K562 (cell line): ENCODE measurements around the gene C3. TPM values are rescaled to one million over a fixed set of nuclear protein-coding genes. Genes with fewer than 3 reads are reported as not detected.

Experiments used
- ATAC-seq: fragments of 200-7000 bp; cut with Tn5 transposase; 3 replicates; pipeline ENCODE4 v1.9.1; 2020; ENCODE audit warnings: moderate library complexity
- BruUV-seq: library from RNA; stranded (reverse); fragments of 400-500 nt; replicated peaks from 2 replicates; lab custom pipeline; 2021; lab: Mats Ljungman, UMichigan
- CTCF ChIA-PET: fragments of 300-600 bp; formaldehyde crosslinking; extraction: SDS; loops from one replicate; lab custom pipeline; 2021; ENCODE audit warnings: low intra/inter-chr PET ratio; lab: Yijun Ruan, JAX
- POLR2A ChIA-PET: fragments of 300-600, 350-650 bp; sonication (Branson Sonifier 250); formaldehyde crosslinking; extraction: SDS; loops from one replicate; lab custom pipeline; 2021; ENCODE audit warnings: antibody characterized with exemption, inconsistent platforms; lab: Yijun Ruan, JAX
- DNase-seq, 4 experiments: peaks; one replicate each; pipeline versions ENCODE4 v3.0.0 to v3.0.0-alpha.2; 2011 to 2018; ENCODE audit warnings: low spot score in 3 of 4, mixed read lengths in 3 of 4; ENCODE audit errors: extremely low read depth in 1 of 4
- FAIRE-seq: peaks from 2 replicates; lab custom pipeline; 2011; peaks lifted over from hg19 to GRCh38; lab: Jason Lieb, UNC
- H2AFZ ChIP-seq: 2 replicates; pipeline ENCODE4 v1.6.0; 2011; ENCODE audit warnings: low read depth, low read length, control low read depth, inconsistent platforms
- H3K27ac ChIP-seq: fragments of 200-600 bp; 3 replicates; pipeline ENCODE4 v1.8.0; 2011; ENCODE audit warnings: low read depth, mild to moderate bottlenecking, control low read depth, inconsistent platforms, low read length, moderate library complexity, mixed read lengths; ENCODE audit errors: extremely low read depth
- H3K27me3 ChIP-seq, 2 experiments: fragments of 300-600 bp in 1 of 2; 2 replicates in 1 of 2; 3 replicates in 1 of 2; pipeline versions ENCODE4 v1.6.0 to v1.8.0; 2011; ENCODE audit warnings: inconsistent platforms in 2 of 2, low read length in 2 of 2, mild to moderate bottlenecking in 1 of 2, mixed read lengths in 1 of 2, moderate library complexity in 1 of 2; ENCODE audit not compliant: control insufficient read depth in 2 of 2, insufficient read depth in 2 of 2
- H3K36me3 ChIP-seq: fragments of 300-600 bp; 3 replicates; pipeline ENCODE4 v1.8.0; 2011; ENCODE audit warnings: mild to moderate bottlenecking, low read length, inconsistent platforms; ENCODE audit not compliant: control insufficient read depth, insufficient read depth
- H3K4me1 ChIP-seq, 2 experiments: fragments of 200-600 bp in 1 of 2; replicated peaks in 1 of 2; 2 replicates in 1 of 2; 3 replicates in 1 of 2; pipeline versions ENCODE4 v1.5.1 to v1.8.0; 2011; ENCODE audit warnings: inconsistent platforms in 2 of 2, low read length in 2 of 2, mild to moderate bottlenecking in 1 of 2, mixed read lengths in 1 of 2, moderate library complexity in 1 of 2; ENCODE audit not compliant: control insufficient read depth in 2 of 2, insufficient read depth in 2 of 2
- H3K4me2 ChIP-seq: 2 replicates; pipeline ENCODE4 v1.6.1; 2011; ENCODE audit warnings: low read length, control low read depth, inconsistent platforms, mixed read lengths; ENCODE audit not compliant: insufficient read depth
- H3K4me3 ChIP-seq: fragments of 200-600 bp; sonication (generic), shearing (Covaris generic); 2 replicates; pipeline ENCODE4 v1.5.1; 2016; ENCODE audit warnings: control low read depth, inconsistent platforms
- H3K79me2 ChIP-seq: fragments of 200-600 bp; 3 replicates; pipeline ENCODE4 v1.8.0; 2011; ENCODE audit warnings: low read length, inconsistent platforms; ENCODE audit not compliant: control insufficient read depth, insufficient read depth
- H3K9ac ChIP-seq, 2 experiments: 2 replicates each; pipeline versions ENCODE4 v1.6.0 to v1.6.1; 2011; ENCODE audit warnings: low read depth in 2 of 2, low read length in 2 of 2, control low read depth in 1 of 2, inconsistent platforms in 1 of 2, mild to moderate bottlenecking in 1 of 2, mixed read lengths in 1 of 2; ENCODE audit not compliant: insufficient read depth in 1 of 2
- H3K9me1 ChIP-seq: one replicate; pipeline ENCODE4 v1.6.0; 2011; ENCODE audit warnings: inconsistent platforms, mild to moderate bottlenecking, low read length, moderate library complexity; ENCODE audit not compliant: control insufficient read depth, insufficient read depth
- H3K9me3 ChIP-seq: replicated peaks from 2 replicates; pipeline ENCODE4 v1.5.1; 2011; ENCODE audit warnings: low read depth, low read length, inconsistent platforms; ENCODE audit not compliant: control insufficient read depth, insufficient read depth
- H4K20me1 ChIP-seq: replicated peaks from 2 replicates; pipeline ENCODE4 v1.6.1; 2011; ENCODE audit warnings: low read length, inconsistent platforms, mixed read lengths; ENCODE audit not compliant: control insufficient read depth, insufficient read depth
- AFF4 ChIP-seq: sonication (generic); formaldehyde crosslinking; IDR thresholded peaks from 2 replicates; pipeline ENCODE4 v1.8.0; 2023; ENCODE audit warnings: mild to moderate bottlenecking, missing genetic modification reagents
- BCL6 ChIP-seq: fragments of 250-450 bp; sonication (Bioruptor Pico); IDR thresholded peaks from 2 replicates; pipeline ENCODE4 v1.4.0; 2020
- BRF1 ChIP-seq: IDR thresholded peaks from 3 replicates; pipeline ENCODE4 v1.6.1; 2011; ENCODE audit warnings: borderline replicate concordance, mild to moderate bottlenecking; ENCODE audit not compliant: insufficient read length; ENCODE audit errors: extremely low read depth
- CHCHD3 ChIP-seq: fragments of 250-450 bp; sonication (Bioruptor Pico); IDR thresholded peaks from 2 replicates; pipeline ENCODE4 v2.1.2; 2022; ENCODE audit warnings: mild to moderate bottlenecking
- GTF2E2 ChIP-seq: fragments of 200-800 bp; sonication (Bioruptor generic); IDR thresholded peaks from 2 replicates; pipeline ENCODE4 v1.6.1; 2016; ENCODE audit warnings: missing genetic modification characterization, missing compliant biosample characterization
- HNRNPL ChIP-seq: fragments of 200-400 bp; formaldehyde crosslinking; IDR thresholded peaks from 2 replicates; pipeline ENCODE4 v1.6.1; 2017; ENCODE audit warnings: low read depth, mild to moderate bottlenecking, low read length
- KLF16 ChIP-seq: IDR thresholded peaks from 2 replicates; pipeline ENCODE4 v1.6.1; 2016; ENCODE audit warnings: antibody characterized with exemption
- MAFG ChIP-seq: fragments of 450-650 bp; conservative IDR thresholded peaks from 2 replicates; pipeline ENCODE4 v1.6.1; 2016; ENCODE audit warnings: missing genetic modification characterization, missing compliant biosample characterization
- MTA3 ChIP-seq: fragments of 450-650 bp; formaldehyde crosslinking; IDR thresholded peaks from 2 replicates; pipeline ENCODE4 v1.6.1; 2017; ENCODE audit warnings: mild to moderate bottlenecking, borderline replicate concordance
- PHF20 ChIP-seq: fragments of 450-650 bp; IDR thresholded peaks from 2 replicates; pipeline ENCODE4 v1.6.1; 2018; ENCODE audit not compliant: partially characterized antibody
- PRMT5 ChIP-seq: sonication (generic); formaldehyde crosslinking; IDR thresholded peaks from 2 replicates; pipeline ENCODE4 v1.5.0; 2020; ENCODE audit warnings: missing genetic modification reagents
- RNF2 ChIP-seq: sonication (generic); IDR thresholded peaks from 2 replicates; pipeline ENCODE4 v1.6.1; 2016
- SP2 ChIP-seq: IDR thresholded peaks from 2 replicates; pipeline ENCODE4 v1.6.1; 2011; ENCODE audit warnings: mild to moderate bottlenecking, low read depth, low read length, moderate library complexity; ENCODE audit not compliant: poor library complexity, severe bottlenecking; ENCODE audit errors: extremely low read depth
- TEAD2 ChIP-seq: fragments of 450-650 bp; IDR thresholded peaks from 2 replicates; pipeline ENCODE4 v1.6.1; 2016; ENCODE audit warnings: missing genetic modification characterization, control low read depth, missing compliant biosample characterization
- U2AF1 ChIP-seq: fragments of 200-400 bp; formaldehyde crosslinking; optimal IDR thresholded peaks from 2 replicates; pipeline ENCODE3; 2017; ENCODE audit warnings: mild to moderate bottlenecking, low read depth, low read length, moderate library complexity
- ZNF280A ChIP-seq: fragments of 450-650 bp; IDR thresholded peaks from 2 replicates; pipeline ENCODE4 v1.6.1; 2018; ENCODE audit warnings: mild to moderate bottlenecking, low read depth; ENCODE audit not compliant: partially characterized antibody
- ZNF584 ChIP-seq: fragments of 200-800 bp; sonication (Bioruptor generic); IDR thresholded peaks from 2 replicates; pipeline ENCODE4 v1.6.1; 2016; ENCODE audit warnings: low read depth, mild to moderate bottlenecking, missing genetic modification characterization, missing compliant biosample characterization
- ZNF764 ChIP-seq: fragments of 250-450 bp; sonication (Bioruptor Pico); IDR thresholded peaks from 2 replicates; pipeline ENCODE4 v1.4.0; 2020; ENCODE audit warnings: low read depth, mild to moderate bottlenecking, moderate library complexity
- WGBS: fragments of 100-300 bp; shearing (Covaris generic); methylation state at CpG from one replicate; pipeline ENCODE4 v1.1.6; 2016; ENCODE audit warnings: low coverage, mixed read lengths; ENCODE audit not compliant: insufficient coverage; ENCODE audit errors: missing lambda C conversion rate; 5-methylcytosine and 5-hydroxymethylcytosine counted together
- in situ Hi-C: fragments of 300-500 bp; cut with MboI; formaldehyde crosslinking; loops from 4 replicates; pipeline ENCODE4 v1.15.0; 2018; ENCODE audit warnings: inconsistent platforms, mixed read lengths
- intact Hi-C: fragments of 100-400 bp; cut with micrococcal nuclease; formaldehyde crosslinking; loops from 2 replicates; pipeline ENCODE4 v1.14.2; 2022
- polyA plus RNA-seq, 8 experiments: library from polyadenylated mRNA; depleted of rRNA in 4 of 8; stranded (reverse) in 5 of 8; unstranded in 3 of 8; fragments of >200 nt; fragmentation: Nextera tagmentation in 2 of 8; fragmentation: Illumina TruSeq in 1 of 8; extraction: Ambion mirVana in 2 of 8; extraction: Trizol in 1 of 8; gene quantifications; 2 replicates each; pipeline versions ENCODE4 v1.2.1 to v1.2.3, GENCODE V29; 2011 to 2014; ENCODE audit warnings: inconsistent platforms in 1 of 8, missing spikeins in 1 of 8
- total RNA-seq, 7 experiments: library from RNA; depleted of rRNA in 6 of 7; stranded (reverse); fragments of >200 nt in 6 of 7; fragmentation: Illumina TruSeq in 2 of 7; extraction: Trizol in 2 of 7; gene quantifications; 2 replicates each; pipeline versions ENCODE4 v1.2.1 to v1.2.3, GENCODE V29; 2011 to 2021; ENCODE audit warnings: low replicate concordance in 1 of 7

Gene C3
- total and polyA plus RNA-seq, 9 of the 15 experiments (the other 6 are each of a cell fraction or from before 2014, with no cell fraction given) = 0.59 to 10.6 (median 2.2) TPM

GRCh38 chr19:6739883-6740588 is 19.6 kb upstream of the C3 start:
- FAIRE-seq = no peak
- Histone ChIP-seq H3K36me3 (peaks cover 44% of the 10 kb centered on the region; the same call in 2 of the 3 replicates), H3K4me1 (peaks cover 30 to 69% of the 10 kb centered on the region in 2 experiments), H3K27ac (peak overlapping the region; percentile 85), H3K27me3 (no peaks in the 10 kb centered on the region), H3K9me1 (no peaks in the 10 kb centered on the region), H3K9me3 (no peaks in the 10 kb centered on the region), H3K9ac (peak overlapping the region; percentile 82 to 97), H4K20me1 (no peaks in the 10 kb centered on the region), H2AFZ (peak overlapping the region; percentile 80), H3K4me2 (peak overlapping the region; percentile 87), H3K4me3 (peak overlapping the region; percentile 87), H3K79me2 (peaks cover 42% of the 10 kb centered on the region)
- CTCF ChIA-PET = interaction anchor here (2.8 kb wide), 1 partner anchor 123 kb away, joined by 16 read pairs; no protein-coding TSS in a partner anchor
- peak; percentile 68 to 85 (median 80) for DNase-seq
- peak; percentile 11; the same call in 2 of the 3 replicates for ATAC-seq
- TSS peak; percentile 74 for BruUV-seq
- in situ Hi-C loops (no loop called here), intact Hi-C loops (loop anchor here (2.0 to 10.0 kb wide), 3 partner anchors 27 to 225 kb away; partner anchors contain the start of gene SH2D3A)
- WGBS = 2% methylated on average over 32 of the region's 34 CpGs
- POLR2A ChIA-PET = interaction anchor here (0.7 kb wide), 1 partner anchor 18 kb away, joined by 3 read pairs; no protein-coding TSS in a partner anchor
- TF ChIP-seq BRF1 (no peak), U2AF1 (no peak), MAFG (tag) (no peak), RNF2 (peak; percentile 20; the same call in 1 of the 2 replicates), KLF16 (no peak), TEAD2 (tag) (no peak), CHCHD3 (CRISPR knock-in tag) (no peak), ZNF280A (no peak), AFF4 (CRISPR knock-in tag) (no peak; the same call in 1 of the 2 replicates), MTA3 (peak; percentile 53), PHF20 (no peak), GTF2E2 (tag) (no peak), ZNF584 (no peak), PRMT5 (CRISPR knock-in tag) (no peak), BCL6 (CRISPR knock-in tag) (no peak), HNRNPL (no peak), ZNF764 (CRISPR knock-in tag) (no peak), SP2 (no peak)
